ENCODE results near the gene CLIC5.

DNA sequence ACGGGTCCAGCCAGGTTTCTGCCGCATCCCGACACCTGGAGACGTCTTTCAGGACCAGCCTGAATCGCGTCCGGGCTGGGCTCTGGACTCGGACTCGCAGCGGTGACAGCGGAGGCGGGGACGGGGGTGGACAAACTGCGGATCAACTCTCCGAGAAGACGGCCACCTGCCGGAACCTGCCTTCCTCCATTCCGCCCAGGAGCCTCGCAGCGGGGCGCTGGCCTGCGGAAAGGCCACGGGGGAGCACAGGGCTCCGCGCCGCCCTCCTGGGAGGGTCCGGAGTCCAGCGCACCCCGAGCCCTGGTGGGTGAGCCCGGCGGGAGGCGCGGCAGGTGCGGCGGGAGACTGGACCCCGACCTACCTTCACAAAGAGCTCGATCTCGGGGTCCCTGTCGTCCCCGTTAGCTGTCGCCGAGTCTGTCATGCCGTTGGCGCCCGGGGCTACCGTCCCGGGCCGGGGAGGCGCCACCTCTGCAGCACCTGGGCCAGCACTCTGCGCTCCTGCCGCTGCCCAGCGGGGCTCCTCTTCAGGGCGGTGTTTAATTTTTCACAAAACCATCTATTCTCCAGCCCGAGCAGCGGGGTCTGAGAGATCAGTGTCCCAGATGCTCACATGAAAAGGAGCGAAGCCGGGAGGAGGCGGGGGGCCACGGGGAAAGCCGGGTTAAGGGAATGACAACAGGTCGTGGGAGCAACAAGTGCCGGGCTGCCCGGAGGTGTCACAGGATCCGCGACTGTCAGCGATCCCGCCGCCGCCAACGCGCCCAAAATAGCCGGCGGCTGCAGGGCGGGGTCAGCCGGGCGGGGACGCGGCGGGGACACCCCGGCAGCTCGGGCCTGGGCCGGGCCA is at the start of gene CLIC5:
- no peak for TF ChIP-seq CTCF (IDR thresholded peaks at IDR 0.05)
- no peak for TF ChIP-seq POLR2A (IDR thresholded peaks at IDR 0.05)

All from testis (tissue), 2 donors.